GM12878 (cell line): ENCODE data around the gene SUSD1. TPM values are rescaled to one million over a fixed set of nuclear protein-coding genes. Genes with fewer than 3 reads are reported as not detected.

Experiments used
- ATAC-seq: fragments of 200-7000 bp; cut with Tn5 transposase; 3 replicates; pipeline ENCODE4 v1.9.1; 2020; ENCODE audit warnings: mild to moderate bottlenecking, moderate library complexity
- BruUV-seq: library from RNA; stranded (reverse); fragments of 400-500 nt; replicated peaks from 2 replicates; lab custom pipeline; 2021; lab: Mats Ljungman, UMichigan
- CTCF ChIA-PET: fragments of 300-600 bp; sonication (Branson Sonifier 250); formaldehyde crosslinking; extraction: SDS; loops from one replicate; lab custom pipeline; 2021; ENCODE audit warnings: inconsistent platforms; lab: Yijun Ruan, JAX
- POLR2A ChIA-PET: fragments of 350-600 bp; formaldehyde crosslinking; extraction: SDS; loops from one replicate; lab custom pipeline; 2021; ENCODE audit warnings: inconsistent platforms; lab: Charles Lee
- RAD21 ChIA-PET: fragments of 300-600 bp; sonication (Branson Sonifier 250); formaldehyde crosslinking; loops from one replicate; lab custom pipeline; 2023; ENCODE audit warnings: antibody characterized with exemption; ENCODE audit not compliant: unreplicated experiment; lab: Charles Lee
- SMC1A ChIA-PET: fragments of 300-600 bp; sonication (Branson Sonifier 250); formaldehyde crosslinking; loops from one replicate; lab custom pipeline; 2023; ENCODE audit not compliant: unreplicated experiment, uncharacterized antibody; lab: Charles Lee
- DNase-seq: peaks from one replicate; pipeline ENCODE4 v3.0.0-alpha.2; 2011; ENCODE audit warnings: low read depth, low spot score
- FAIRE-seq: peaks from 3 replicates; lab custom pipeline; 2011; peaks lifted over from hg19 to GRCh38; lab: Jason Lieb, UNC
- H2AFZ ChIP-seq: 2 replicates; pipeline ENCODE4 v1.6.0; 2011; ENCODE audit warnings: low read depth, low read length, control low read depth; ENCODE audit not compliant: control insufficient read depth
- H3K27ac ChIP-seq: 2 replicates; pipeline ENCODE4 v1.5.1; 2011; ENCODE audit warnings: control low read depth; ENCODE audit not compliant: control insufficient read depth, insufficient read depth
- H3K27me3 ChIP-seq, 2 experiments: replicated peaks in 1 of 2; 2 replicates each; pipeline versions ENCODE4 v1.6.0 to v1.6.1; 2011; ENCODE audit warnings: low read length in 1 of 2; ENCODE audit not compliant: control insufficient read depth in 2 of 2, insufficient read depth in 2 of 2
- H3K36me3 ChIP-seq, 2 experiments: 2 replicates each; pipeline ENCODE4 v1.5.1; 2011; ENCODE audit warnings: low read length in 1 of 2; ENCODE audit not compliant: control insufficient read depth in 2 of 2, insufficient read depth in 2 of 2
- H3K4me1 ChIP-seq: 2 replicates; pipeline ENCODE4 v1.6.1; 2011; ENCODE audit warnings: mild to moderate bottlenecking, low read length, moderate library complexity, mixed read lengths; ENCODE audit not compliant: control insufficient read depth, insufficient read depth
- H3K4me2 ChIP-seq: 2 replicates; pipeline ENCODE4 v1.6.0; 2011; ENCODE audit warnings: control low read depth; ENCODE audit not compliant: control insufficient read depth, insufficient read depth
- H3K4me3 ChIP-seq: fragments of 200-600 bp; sonication (generic); 2 replicates; pipeline ENCODE4 v1.5.1; 2016
- H3K79me2 ChIP-seq: 2 replicates; pipeline ENCODE4 v1.6.0; 2011; ENCODE audit warnings: low read length; ENCODE audit not compliant: control insufficient read depth, insufficient read depth
- H3K9ac ChIP-seq: 2 replicates; pipeline ENCODE4 v1.8.0; 2011; ENCODE audit warnings: low read length, control low read depth, mixed read lengths; ENCODE audit not compliant: control insufficient read depth, insufficient read depth
- H3K9me3 ChIP-seq: replicated peaks from 3 replicates; pipeline ENCODE4 v1.5.1; 2011; ENCODE audit warnings: mild to moderate bottlenecking, low read length; ENCODE audit not compliant: control insufficient read depth, insufficient read depth
- H4K20me1 ChIP-seq: 2 replicates; pipeline ENCODE4 v1.6.0; 2011; ENCODE audit not compliant: control insufficient read depth, insufficient read depth
- CHD2 ChIP-seq: IDR thresholded peaks from 2 replicates; pipeline ENCODE4 v1.6.1; 2011; ENCODE audit warnings: low read depth, low read length, improper control_type of control experiment, borderline replicate concordance
- EGR1 ChIP-seq, 2 experiments: IDR thresholded peaks; 1 replicate in 1 of 2; 2 replicates in 1 of 2; pipeline ENCODE4 v1.6.1; 2011 to 2012; ENCODE audit warnings: low read depth in 2 of 2, low read length in 2 of 2, borderline replicate concordance in 1 of 2, mild to moderate bottlenecking in 1 of 2, moderate library complexity in 1 of 2
- GABPA ChIP-seq: IDR thresholded peaks from 2 replicates; pipeline ENCODE4 v1.6.1; 2014; ENCODE audit warnings: antibody characterized with exemption, low read depth, mild to moderate bottlenecking, inconsistent platforms
- PML ChIP-seq: IDR thresholded peaks from 2 replicates; pipeline ENCODE4 v1.6.1; 2012; ENCODE audit warnings: low read length, inconsistent platforms
- WRNIP1 ChIP-seq: IDR thresholded peaks from 2 replicates; pipeline ENCODE4 v1.6.1; 2011; ENCODE audit warnings: low read depth, low read length, improper control_type of control experiment, borderline replicate concordance
- WGBS: methylation state at CpG from one replicate; pipeline ENCODE4 v1.1.6; 2016; ENCODE audit warnings: low lambda C conversion rate; ENCODE audit not compliant: insufficient replicate concordance, insufficient coverage; ENCODE audit errors: missing lambda C conversion rate; 5-methylcytosine and 5-hydroxymethylcytosine counted together
- in situ Hi-C: fragments of 300-500 bp; cut with MboI; formaldehyde crosslinking; loops from 9 replicates; pipeline ENCODE4 v1.14.3; 2018; ENCODE audit warnings: mixed read lengths
- intact Hi-C: fragments of 100-400 bp; cut with micrococcal nuclease; formaldehyde crosslinking; loops from one replicate; pipeline ENCODE4 v1.14.2; 2022; ENCODE audit not compliant: unreplicated experiment
- polyA plus RNA-seq, 11 experiments: library from polyadenylated mRNA; depleted of rRNA in 4 of 11; unstranded in 6 of 11; stranded (reverse) in 5 of 11; fragments of >200 nt; fragmentation: Nextera tagmentation in 4 of 11; fragmentation: Illumina TruSeq in 1 of 11; extraction: Ambion mirVana in 4 of 11; extraction: Trizol in 1 of 11; gene quantifications; 1 replicate in 1 of 11; 2 replicates in 10 of 11; pipeline versions ENCODE4 v1.2.1 to v1.2.3, GENCODE V29; 2011 to 2016; ENCODE audit warnings: inconsistent platforms in 2 of 11, missing spikeins in 2 of 11, low read depth in 1 of 11
- total RNA-seq, 4 experiments: library from RNA; depleted of rRNA in 3 of 4; stranded (reverse); fragments of >200 nt in 3 of 4; fragmentation: Illumina TruSeq in 1 of 4; extraction: Trizol in 1 of 4; gene quantifications; 2 replicates each; pipeline versions ENCODE4 v1.2.1 to v1.2.3, GENCODE V29; 2013 to 2021

Gene SUSD1
- total and polyA plus RNA-seq, 10 of the 15 experiments (the other 5 are each of a cell fraction or from before 2014, with no cell fraction given) = 6.7 to 20.8 (median 13.2) TPM

DNA sequence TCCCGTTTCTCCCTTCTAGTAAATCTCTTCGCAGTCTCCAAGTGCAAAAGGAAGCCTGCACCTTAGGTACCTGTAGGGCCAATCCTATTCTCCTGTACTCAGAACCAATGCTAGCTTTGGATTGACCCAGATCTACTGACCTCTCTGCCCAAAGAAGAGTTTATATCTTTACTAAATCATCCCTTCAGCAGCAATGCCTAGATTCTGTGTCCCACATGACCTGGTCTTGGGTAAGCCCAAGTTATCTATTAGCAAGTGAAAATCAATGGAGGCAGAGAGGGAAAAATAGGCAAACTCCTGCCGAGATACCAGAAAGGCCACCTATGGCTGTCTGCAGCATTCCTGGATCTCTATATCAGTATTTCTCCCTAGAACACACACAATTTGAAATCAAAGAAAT is 60.0 kb downstream of the SUSD1 start:
- H2AFZ ChIP-seq = no peak overlapping the region
- ChIA-PET POLR2A (no interaction called here), RAD21 (interaction anchor here (0.6 kb wide), 1 partner anchor 13 kb away, joined by 3 read pairs; no protein-coding TSS in a partner anchor)
- WGBS = 73% methylated on average over 3 of the region's 3 CpGs
- no peaks in the 10 kb centered on the region for H4K20me1 ChIP-seq
- H3K9ac ChIP-seq = no peak overlapping the region
- no peaks in the 10 kb centered on the region for H3K36me3 ChIP-seq
- TF ChIP-seq CHD2 (no peak), GABPA (no peak), EGR1 (IDR thresholded peaks at IDR 0.05; ENCODE audit: borderline replicate concordance in 1 of 2, low read depth in 2 of 2, low read length in 2 of 2) (no peak), WRNIP1 (no peak), PML (no peak)
- TF ChIP-seq, all 136 proteins: peak for 0
- DNase-seq (no peak), FAIRE-seq (no peak), ATAC-seq (no peak)
- H3K4me1 ChIP-seq = no peaks in the 10 kb centered on the region
- no peak overlapping the region for H3K4me3 ChIP-seq
- intact Hi-C loops (no loop called here), in situ Hi-C loops (no loop called here)
- ChIA-PET SMC1A (interaction anchor here (1.1 to 3.0 kb wide), 5 partner anchors 13 to 245 kb away, joined by 3 to 10 read pairs (median 3); no protein-coding TSS in a partner anchor), CTCF (interaction anchor here (1.1 to 2.9 kb wide), 2 partner anchors 17 to 246 kb away, joined by 7 to 52 read pairs; no protein-coding TSS in a partner anchor)
- no peaks in the 10 kb centered on the region for H3K79me2 ChIP-seq
- H3K9me3 ChIP-seq = no peaks in the 10 kb centered on the region
- H3K4me2 ChIP-seq = no peak overlapping the region
- no peak overlapping the region for H3K27ac ChIP-seq
- BruUV-seq = no TSS peak
- H3K27me3 ChIP-seq = no peaks in the 10 kb centered on the region
